ENCODE data around the gene SAMD4A.

Gene SAMD4A

GRCh38 chr14:54535126-54535525 lies 31.8 kb upstream of the SAMD4A start:
- Histone ChIP-seq H2AFZ (ENCODE audit: low read depth, low read length, severe bottlenecking) (no peak overlapping the region), H3K9me3 (ENCODE audit: insufficient read depth, low read length) (no peaks in the 10 kb centered on the region), H4K20me1 (ENCODE audit: low read depth, low read length) (no peaks in the 10 kb centered on the region), H3K4me3 (ENCODE audit: insufficient read depth, low read length, poor library complexity, severe bottlenecking) (no peak overlapping the region), H3F3A (ENCODE audit: insufficient read depth) (peaks cover 8% of the 10 kb centered on the region), H3K4me2 (ENCODE audit: low read depth, low read length, poor library complexity, severe bottlenecking) (no peak overlapping the region), H3K9ac (ENCODE audit: low read length) (no peak overlapping the region), H3K36me3 (ENCODE audit: low read length) (peaks cover 8% of the 10 kb centered on the region; the same call in 1 of the 2 replicates), H3K27me3 (ENCODE audit: low read length) (no peaks in the 10 kb centered on the region), H3K79me2 (ENCODE audit: insufficient read depth, low read length) (no peaks in the 10 kb centered on the region), H3K9me2 (replicated peaks; ENCODE audit: insufficient read depth, low read length) (no peaks in the 10 kb centered on the region), H3K27ac (ENCODE audit: low read depth, low read length) (no peak overlapping the region)
- TF ChIP-seq CTCF (IDR thresholded peaks at IDR 0.05; ENCODE audit: insufficient read depth, low read length, poor library complexity, severe bottlenecking), result no peak

GRCh38 chr14:54535646-54536045 lies 31.3 kb upstream of the SAMD4A start:
- Histone ChIP-seq H3K4me2 (ENCODE audit: low read depth, low read length, poor library complexity, severe bottlenecking) (no peak overlapping the region), H3K4me3 (ENCODE audit: insufficient read depth, low read length, poor library complexity, severe bottlenecking) (no peak overlapping the region), H3K9ac (ENCODE audit: low read length) (no peak overlapping the region), H3K9me3 (ENCODE audit: insufficient read depth, low read length) (no peaks in the 10 kb centered on the region), H3K27ac (ENCODE audit: low read depth, low read length) (no peak overlapping the region), H3K79me2 (ENCODE audit: insufficient read depth, low read length) (no peaks in the 10 kb centered on the region), H2AFZ (ENCODE audit: low read depth, low read length, severe bottlenecking) (no peak overlapping the region), H3K9me2 (replicated peaks; ENCODE audit: insufficient read depth, low read length) (no peaks in the 10 kb centered on the region), H4K20me1 (ENCODE audit: low read depth, low read length) (no peaks in the 10 kb centered on the region), H3F3A (ENCODE audit: insufficient read depth) (peaks cover 8% of the 10 kb centered on the region), H3K36me3 (ENCODE audit: low read length) (peaks cover 8% of the 10 kb centered on the region; the same call in 1 of the 2 replicates), H3K27me3 (ENCODE audit: low read length) (no peaks in the 10 kb centered on the region)
- TF ChIP-seq CTCF (IDR thresholded peaks at IDR 0.05; ENCODE audit: insufficient read depth, low read length, poor library complexity, severe bottlenecking), result no peak
- no peak for TF ChIP-seq EZH2phosphoT487 (conservative IDR thresholded peaks at IDR 0.05; ENCODE audit: low read length)

- no peaks in the 10 kb centered on the region for H3K79me2 ChIP-seq (ENCODE audit: insufficient read depth, low read length)
- no peaks in the 10 kb centered on the region for H3K9me2 ChIP-seq (replicated peaks; ENCODE audit: insufficient read depth, low read length)
- no peaks in the 10 kb centered on the region; the same call in 1 of the 2 replicates for H3F3A ChIP-seq (ENCODE audit: insufficient read depth)
These were observed 29.3 kb upstream of the SAMD4A start for GRCh38 chr14:54537651-54538050.

More at GRCh38 chr14:54537651-54538050, 29.3 kb upstream of the SAMD4A start:
- Histone ChIP-seq H2AFZ (ENCODE audit: low read depth, low read length, severe bottlenecking) (no peak overlapping the region), H3K9me3 (ENCODE audit: insufficient read depth, low read length) (no peaks in the 10 kb centered on the region), H3K27ac (ENCODE audit: low read depth, low read length) (no peak overlapping the region), H3K4me2 (ENCODE audit: low read depth, low read length, poor library complexity, severe bottlenecking) (no peak overlapping the region), H3K4me3 (ENCODE audit: insufficient read depth, low read length, poor library complexity, severe bottlenecking) (no peak overlapping the region), H3K27me3 (ENCODE audit: low read length) (no peaks in the 10 kb centered on the region), H3K36me3 (ENCODE audit: low read length) (peaks cover 8% of the 10 kb centered on the region; the same call in 1 of the 2 replicates), H3K9ac (ENCODE audit: low read length) (no peak overlapping the region), H4K20me1 (ENCODE audit: low read depth, low read length) (no peaks in the 10 kb centered on the region)
- TF ChIP-seq CTCF (IDR thresholded peaks at IDR 0.05; ENCODE audit: insufficient read depth, low read length, poor library complexity, severe bottlenecking), result no peak
- no peak for TF ChIP-seq EZH2phosphoT487 (conservative IDR thresholded peaks at IDR 0.05; ENCODE audit: low read length)

Data from SU-DHL-6 (cell line).